Neural progenitor cell (in vitro differentiated cells): ENCODE data around the gene ARHGEF26. TPM values are rescaled to one million over a fixed set of nuclear protein-coding genes. Genes with fewer than 3 reads are reported as not detected.

Source experiments
- DNase-seq: peaks from one replicate; pipeline ENCODE4 v3.0.0-alpha.2; 2016; ENCODE audit warnings: low spot score
- H2AFZ ChIP-seq: fragments of 200-600 bp; sonication (generic); replicated peaks from 2 replicates; pipeline ENCODE4 v1.6.1; 2016; ENCODE audit warnings: antibody characterized with exemption
- H3F3A ChIP-seq: fragments of 200-600 bp; sonication (generic); 2 replicates; pipeline ENCODE4 v1.6.1; 2016; ENCODE audit warnings: antibody characterized with exemption, low read depth
- H3K27ac ChIP-seq: fragments of 200-600 bp; sonication (generic); 2 replicates; pipeline ENCODE4 v1.5.1; 2016; ENCODE audit warnings: mild to moderate bottlenecking
- H3K27me3 ChIP-seq: fragments of 200-600 bp; sonication (generic); 2 replicates; pipeline ENCODE4 v1.6.1; 2016; ENCODE audit warnings: mild to moderate bottlenecking, moderate library complexity
- H3K36me3 ChIP-seq: fragments of 200-600 bp; sonication (generic); 2 replicates; pipeline ENCODE4 v1.5.1; 2016
- H3K4me1 ChIP-seq: fragments of 200-600 bp; sonication (generic); 2 replicates; pipeline ENCODE4 v1.6.1; 2016; ENCODE audit warnings: mixed run types
- H3K4me2 ChIP-seq: fragments of 200-600 bp; sonication (generic); 2 replicates; pipeline ENCODE4 v1.6.1; 2016
- H3K4me3 ChIP-seq: fragments of 200-600 bp; sonication (generic); 2 replicates; pipeline ENCODE4 v1.5.1; 2016
- H3K79me2 ChIP-seq: fragments of 200-600 bp; sonication (generic); 2 replicates; pipeline ENCODE4 v1.6.1; 2016; ENCODE audit warnings: low read depth
- H3K9ac ChIP-seq: fragments of 200-600 bp; sonication (generic); 2 replicates; pipeline ENCODE4 v1.6.1; 2016
- H3K9me3 ChIP-seq: fragments of 200-600 bp; sonication (generic); 2 replicates; pipeline ENCODE4 v1.5.1; 2016; ENCODE audit warnings: low read depth
- H4K20me1 ChIP-seq: fragments of 200-600 bp; sonication (generic); 2 replicates; pipeline ENCODE4 v1.6.1; 2016; ENCODE audit warnings: low read depth
- H3K27ac Mint-ChIP-seq: 3 replicates; pipeline ENCODE4 v1.8.0; 2021; ENCODE audit warnings: mixed read lengths
- H3K27me3 Mint-ChIP-seq: 2 replicates; pipeline ENCODE4 v1.8.0; 2022; ENCODE audit warnings: low read depth, mild to moderate bottlenecking, inconsistent platforms, moderate library complexity, mixed read lengths; ENCODE audit not compliant: insufficient read depth
- H3K36me3 Mint-ChIP-seq: 3 replicates; pipeline ENCODE4 v1.8.0; 2021; ENCODE audit warnings: mixed read lengths
- H3K4me1 Mint-ChIP-seq: 3 replicates; pipeline ENCODE4 v1.8.0; 2021; ENCODE audit warnings: mixed read lengths
- H3K4me3 Mint-ChIP-seq: 3 replicates; pipeline ENCODE4 v1.8.0; 2021; ENCODE audit warnings: mild to moderate bottlenecking, moderate library complexity, mixed read lengths
- H3K9me3 Mint-ChIP-seq: 3 replicates; pipeline ENCODE4 v1.8.0; 2020; ENCODE audit warnings: mixed read lengths
- CTCF ChIP-seq: fragments of 200-600 bp; sonication (generic); IDR thresholded peaks from 2 replicates; pipeline ENCODE4 v1.5.1; 2017; ENCODE audit warnings: antibody characterized with exemption, mild to moderate bottlenecking
- EZH2 ChIP-seq: fragments of 200-600 bp; sonication (generic); IDR thresholded peaks from 2 replicates; pipeline ENCODE4 v1.6.1; 2017; ENCODE audit warnings: antibody characterized with exemption, mild to moderate bottlenecking, moderate library complexity
- EZH2phosphoT487 ChIP-seq: fragments of 200-600 bp; sonication (generic); IDR thresholded peaks from 2 replicates; pipeline ENCODE4 v1.6.1; 2017; ENCODE audit warnings: antibody characterized with exemption
- total RNA-seq: library from RNA; depleted of rRNA; stranded (reverse); fragments of >200 nt; gene quantifications from 2 replicates; pipeline ENCODE4 v1.2.3, GENCODE V29; 2015; ENCODE audit warnings: low replicate concordance

ARHGEF26 gene
- total RNA-seq, 1 donor from 2014 or later = 14.0 TPM

- Histone ChIP-seq H4K20me1 (no peaks in the 10 kb centered on the region), H3K27me3 (no peaks in the 10 kb centered on the region), H3F3A (peaks cover 8% of the 10 kb centered on the region), H3K27ac (no peak overlapping the region), H3K4me1 (peaks cover 23% of the 10 kb centered on the region), H3K4me2 (no peak overlapping the region), H2AFZ (no peak overlapping the region), H3K9me3 (no peaks in the 10 kb centered on the region), H3K36me3 (no peaks in the 10 kb centered on the region), H3K9ac (no peak overlapping the region), H3K4me3 (no peak overlapping the region), H3K79me2 (no peaks in the 10 kb centered on the region)
- Mint-ChIP-seq H3K27me3 (peaks cover 2% of the 10 kb centered on the region), H3K4me1 (peaks cover 4% of the 10 kb centered on the region), H3K9me3 (no peaks in the 10 kb centered on the region), H3K4me3 (no peak overlapping the region), H3K27ac (no peak overlapping the region), H3K36me3 (peaks cover 28% of the 10 kb centered on the region)
- TF ChIP-seq EZH2 = no peak
- TF ChIP-seq EZH2phosphoT487 = no peak
- no peak for TF ChIP-seq CTCF
- peak; percentile 22 for DNase-seq
These were observed 121.6 kb downstream of the ARHGEF26 start for GRCh38 chr3:154242766-154243165.

GRCh38 chr3:154243353-154243752 lies 122.2 kb downstream of the ARHGEF26 start:
- Histone ChIP-seq H3K27ac (no peak overlapping the region), H3K9me3 (no peaks in the 10 kb centered on the region), H3F3A (peaks cover 14% of the 10 kb centered on the region), H3K4me1 (peaks cover 29% of the 10 kb centered on the region), H4K20me1 (peaks cover 1% of the 10 kb centered on the region), H3K9ac (no peak overlapping the region), H3K4me2 (no peak overlapping the region), H3K79me2 (no peaks in the 10 kb centered on the region), H2AFZ (no peak overlapping the region), H3K27me3 (no peaks in the 10 kb centered on the region), H3K36me3 (no peaks in the 10 kb centered on the region), H3K4me3 (no peak overlapping the region)
- Mint-ChIP-seq H3K9me3 (no peaks in the 10 kb centered on the region), H3K27ac (no peak overlapping the region), H3K27me3 (peaks cover 2% of the 10 kb centered on the region), H3K4me3 (no peak overlapping the region), H3K4me1 (peaks cover 8% of the 10 kb centered on the region), H3K36me3 (peaks cover 28% of the 10 kb centered on the region)
- TF ChIP-seq EZH2 = no peak
- no peak for TF ChIP-seq CTCF
- TF ChIP-seq EZH2phosphoT487 = no peak
- no peak for DNase-seq

GRCh38 chr3:154244644-154245043 lies 123.5 kb downstream of the ARHGEF26 start:
- peaks cover 2% of the 10 kb centered on the region for H3K27me3 Mint-ChIP-seq

More at GRCh38 chr3:154244644-154245043, 123.5 kb downstream of the ARHGEF26 start:
- H3K27ac ChIP-seq = no peak overlapping the region
- H3K4me3 ChIP-seq = no peak overlapping the region
- no peak for DNase-seq
- no peaks in the 10 kb centered on the region for H3K27me3 ChIP-seq
- H3K36me3 ChIP-seq = no peaks in the 10 kb centered on the region
- H3K9ac ChIP-seq = no peak overlapping the region
- no peak overlapping the region for H3K4me2 ChIP-seq
- no peak overlapping the region for H2AFZ ChIP-seq
- no peaks in the 10 kb centered on the region for H3K9me3 ChIP-seq
- no peaks in the 10 kb centered on the region for H3K9me3 Mint-ChIP-seq
- TF ChIP-seq EZH2phosphoT487 (no peak), EZH2 (no peak), CTCF (no peak)
- H3F3A ChIP-seq = peaks cover 23% of the 10 kb centered on the region
- H3K4me3 Mint-ChIP-seq = no peak overlapping the region
- H3K79me2 ChIP-seq = no peaks in the 10 kb centered on the region
- peaks cover 30% of the 10 kb centered on the region for H3K36me3 Mint-ChIP-seq
- H3K27ac Mint-ChIP-seq = no peak overlapping the region
- H4K20me1 ChIP-seq = peaks cover 5% of the 10 kb centered on the region
- peaks cover 12% of the 10 kb centered on the region for H3K4me1 Mint-ChIP-seq
- peaks cover 41% of the 10 kb centered on the region for H3K4me1 ChIP-seq
